HEK293 (cell line): ENCODE measurements around the gene DDR2.

Source experiments
- MZF1 ChIP-seq: fragments of 450-650 bp; formaldehyde crosslinking; IDR thresholded peaks from 2 replicates; pipeline ENCODE4 v1.5.1; 2017; ENCODE audit warnings: missing biosample characterization, missing genetic modification characterization, borderline replicate concordance
- ZNF274 ChIP-seq, 2 experiments: fragments of 200-500 bp in 1 of 2; fragments of 450-650 bp in 1 of 2; sonication (Bioruptor generic) in 1 of 2; formaldehyde crosslinking in 1 of 2; IDR thresholded peaks; 2 replicates each; pipeline versions ENCODE4 v1.5.1 to v1.6.1; 2014 to 2016; ENCODE audit warnings: borderline replicate concordance in 1 of 2, inconsistent platforms in 1 of 2, low read length in 1 of 2, missing biosample characterization in 1 of 2, missing genetic modification characterization in 1 of 2
- TF ChIP-seq, protein P1 (sequence below): fragments of 450-650 bp; formaldehyde crosslinking; IDR thresholded peaks from 2 replicates; pipeline ENCODE4 v1.5.1; 2016; ENCODE audit warnings: missing biosample characterization, missing genetic modification characterization

DNA sequence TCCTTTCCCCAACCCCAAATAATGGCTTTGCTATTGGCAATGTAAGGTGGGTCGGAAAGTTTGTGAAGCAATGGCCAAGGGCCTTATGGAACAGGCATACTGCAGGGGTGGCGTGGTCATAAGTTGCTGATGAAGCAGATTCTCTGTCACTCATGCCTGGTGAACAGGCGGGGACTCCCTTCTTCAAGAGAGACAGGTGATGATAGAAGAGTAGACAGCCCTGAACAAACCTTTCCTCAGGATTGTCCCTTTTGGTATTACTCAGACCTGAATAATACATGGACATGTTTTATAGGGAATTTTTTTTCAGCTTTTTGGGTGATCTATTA lies 12.7 kb downstream of the DDR2 start:
- no peak for TF ChIP-seq ZNF274 (IDR thresholded peaks at IDR 0.05; ENCODE audit: low read length)
- TF ChIP-seq ZNF274 (tag by site-specific recombination; IDR thresholded peaks at IDR 0.05; ENCODE audit: borderline replicate concordance), result no peak
- TF ChIP-seq, protein P1, sequence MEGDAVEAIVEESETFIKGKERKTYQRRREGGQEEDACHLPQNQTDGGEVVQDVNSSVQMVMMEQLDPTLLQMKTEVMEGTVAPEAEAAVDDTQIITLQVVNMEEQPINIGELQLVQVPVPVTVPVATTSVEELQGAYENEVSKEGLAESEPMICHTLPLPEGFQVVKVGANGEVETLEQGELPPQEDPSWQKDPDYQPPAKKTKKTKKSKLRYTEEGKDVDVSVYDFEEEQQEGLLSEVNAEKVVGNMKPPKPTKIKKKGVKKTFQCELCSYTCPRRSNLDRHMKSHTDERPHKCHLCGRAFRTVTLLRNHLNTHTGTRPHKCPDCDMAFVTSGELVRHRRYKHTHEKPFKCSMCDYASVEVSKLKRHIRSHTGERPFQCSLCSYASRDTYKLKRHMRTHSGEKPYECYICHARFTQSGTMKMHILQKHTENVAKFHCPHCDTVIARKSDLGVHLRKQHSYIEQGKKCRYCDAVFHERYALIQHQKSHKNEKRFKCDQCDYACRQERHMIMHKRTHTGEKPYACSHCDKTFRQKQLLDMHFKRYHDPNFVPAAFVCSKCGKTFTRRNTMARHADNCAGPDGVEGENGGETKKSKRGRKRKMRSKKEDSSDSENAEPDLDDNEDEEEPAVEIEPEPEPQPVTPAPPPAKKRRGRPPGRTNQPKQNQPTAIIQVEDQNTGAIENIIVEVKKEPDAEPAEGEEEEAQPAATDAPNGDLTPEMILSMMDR (tag by site-specific recombination), result no peak
- TF ChIP-seq MZF1 (tag by site-specific recombination), result no peak
